Measurements from ENCODE around the gene RAMP3.
"Not testable (repeated sequence)": the region's sequence is repeated elsewhere in the genome, so short reads cannot be mapped to it uniquely, and the experiment has no call there.

RAMP3 gene

GRCh38 chr7:45197461-45197860 is 39.9 kb downstream of the RAMP3 start:
- Histone ChIP-seq H3K4me3 (ENCODE audit: low read depth, low read length) (no peak overlapping the region), H3K4me1 (ENCODE audit: control insufficient read depth, insufficient read depth, low read length, unreplicated experiment) (no peaks in the 10 kb centered on the region), H3K79me2 (ENCODE audit: control insufficient read depth, insufficient read depth, low read length, unreplicated experiment) (no peaks in the 10 kb centered on the region), H3K36me3 (ENCODE audit: insufficient read depth, low read length) (no peaks in the 10 kb centered on the region), H3K27me3 (ENCODE audit: insufficient read depth, low read length) (peaks cover 47% of the 10 kb centered on the region), H3K27ac (ENCODE audit: low read depth, low read length) (no peak overlapping the region), H2AFZ (ENCODE audit: low read length, unreplicated experiment) (no peak overlapping the region)

GRCh38 chr7:45198986-45199385 is 41.4 kb downstream of the RAMP3 start:
- no peak overlapping the region for H3K4me3 ChIP-seq (ENCODE audit: low read depth, low read length)
- no peaks in the 10 kb centered on the region for H3K79me2 ChIP-seq (ENCODE audit: control insufficient read depth, insufficient read depth, low read length, unreplicated experiment)
- H2AFZ ChIP-seq (ENCODE audit: low read length, unreplicated experiment), result no peak overlapping the region
- H3K27me3 ChIP-seq (ENCODE audit: insufficient read depth, low read length), result peaks cover 33% of the 10 kb centered on the region
- H3K36me3 ChIP-seq (ENCODE audit: insufficient read depth, low read length), result no peaks in the 10 kb centered on the region
- no peaks in the 10 kb centered on the region for H3K4me1 ChIP-seq (ENCODE audit: control insufficient read depth, insufficient read depth, low read length, unreplicated experiment)
- H3K27ac ChIP-seq (ENCODE audit: low read depth, low read length), result no peak overlapping the region

- Histone ChIP-seq H2AFZ (ENCODE audit: low read length, unreplicated experiment) (no peak overlapping the region), H3K79me2 (ENCODE audit: control insufficient read depth, insufficient read depth, low read length, unreplicated experiment) (no peaks in the 10 kb centered on the region), H3K27me3 (ENCODE audit: insufficient read depth, low read length) (peaks cover 27% of the 10 kb centered on the region; the same call in 1 of the 2 replicates), H3K36me3 (ENCODE audit: insufficient read depth, low read length) (no peaks in the 10 kb centered on the region), H3K4me1 (ENCODE audit: control insufficient read depth, insufficient read depth, low read length, unreplicated experiment) (no peaks in the 10 kb centered on the region), H3K27ac (ENCODE audit: low read depth, low read length) (no peak overlapping the region), H3K4me3 (ENCODE audit: low read depth, low read length) (no peak overlapping the region)
These were observed 41.9 kb downstream of the RAMP3 start for GRCh38 chr7:45199506-45199905.

- H3K27me3 ChIP-seq (ENCODE audit: insufficient read depth, low read length), result peaks cover 21% of the 10 kb centered on the region
- no peak overlapping the region for H3K27ac ChIP-seq (ENCODE audit: low read depth, low read length)
- no peaks in the 10 kb centered on the region for H3K79me2 ChIP-seq (ENCODE audit: control insufficient read depth, insufficient read depth, low read length, unreplicated experiment)
- no peak overlapping the region for H2AFZ ChIP-seq (ENCODE audit: low read length, unreplicated experiment)
- H3K4me3 ChIP-seq (ENCODE audit: low read depth, low read length), result no peak overlapping the region
- H3K4me1 ChIP-seq (ENCODE audit: control insufficient read depth, insufficient read depth, low read length, unreplicated experiment), result no peaks in the 10 kb centered on the region
- no peaks in the 10 kb centered on the region for H3K36me3 ChIP-seq (ENCODE audit: insufficient read depth, low read length)
These were observed 45.0 kb downstream of the RAMP3 start for GRCh38 chr7:45202625-45203024.

GRCh38 chr7:45203036-45203435 is 45.4 kb downstream of the RAMP3 start:
- H3K79me2 ChIP-seq (ENCODE audit: control insufficient read depth, insufficient read depth, low read length, unreplicated experiment), result no peaks in the 10 kb centered on the region
- no peaks in the 10 kb centered on the region for H3K36me3 ChIP-seq (ENCODE audit: insufficient read depth, low read length)
- peaks cover 24% of the 10 kb centered on the region for H3K27me3 ChIP-seq (ENCODE audit: insufficient read depth, low read length)
- H3K27ac ChIP-seq (ENCODE audit: low read depth, low read length), result no peak overlapping the region
- H3K4me1 ChIP-seq (ENCODE audit: control insufficient read depth, insufficient read depth, low read length, unreplicated experiment), result no peaks in the 10 kb centered on the region
- H3K4me3 ChIP-seq (ENCODE audit: low read depth, low read length), result no peak overlapping the region
- no peak overlapping the region for H2AFZ ChIP-seq (ENCODE audit: low read length, unreplicated experiment)

- H3K4me3 ChIP-seq (ENCODE audit: low read depth, low read length), result no peak overlapping the region
- H3K27ac ChIP-seq (ENCODE audit: low read depth, low read length), result no peak overlapping the region
- H2AFZ ChIP-seq (ENCODE audit: low read length, unreplicated experiment), result peak overlapping the region; percentile 82
- no peaks in the 10 kb centered on the region for H3K4me1 ChIP-seq (ENCODE audit: control insufficient read depth, insufficient read depth, low read length, unreplicated experiment)
- no peaks in the 10 kb centered on the region for H3K36me3 ChIP-seq (ENCODE audit: insufficient read depth, low read length)
- no peaks in the 10 kb centered on the region for H3K79me2 ChIP-seq (ENCODE audit: control insufficient read depth, insufficient read depth, low read length, unreplicated experiment)
- H3K27me3 ChIP-seq (ENCODE audit: insufficient read depth, low read length), result peaks cover 28% of the 10 kb centered on the region
These were observed 45.9 kb downstream of the RAMP3 start for GRCh38 chr7:45203459-45203858.

GRCh38 chr7:45203936-45204445 is 46.4 kb downstream of the RAMP3 start:
- Histone ChIP-seq H3K79me2 (ENCODE audit: control insufficient read depth, insufficient read depth, low read length, unreplicated experiment) (no peaks in the 10 kb centered on the region), H3K36me3 (ENCODE audit: insufficient read depth, low read length) (no peaks in the 10 kb centered on the region), H2AFZ (ENCODE audit: low read length, unreplicated experiment) (peak overlapping the region; percentile 82), H3K4me1 (ENCODE audit: control insufficient read depth, insufficient read depth, low read length, unreplicated experiment) (no peaks in the 10 kb centered on the region), H3K27me3 (ENCODE audit: insufficient read depth, low read length) (peaks cover 33% of the 10 kb centered on the region), H3K27ac (ENCODE audit: low read depth, low read length) (no peak overlapping the region), H3K4me3 (ENCODE audit: low read depth, low read length) (peak overlapping the region; percentile 65)

- H2AFZ ChIP-seq (ENCODE audit: low read length, unreplicated experiment); H3K4me1 ChIP-seq (ENCODE audit: control insufficient read depth, insufficient read depth, low read length, unreplicated experiment); H3K36me3 ChIP-seq (ENCODE audit: insufficient read depth, low read length); H3K27ac ChIP-seq (ENCODE audit: low read depth, low read length); H3K4me3 ChIP-seq (ENCODE audit: low read depth, low read length); H3K79me2 ChIP-seq (ENCODE audit: control insufficient read depth, insufficient read depth, low read length, unreplicated experiment): not testable (repeated sequence)
- peaks cover 49% of the 10 kb centered on the region for H3K27me3 ChIP-seq (ENCODE audit: insufficient read depth, low read length)
These were observed 48.7 kb downstream of the RAMP3 start for GRCh38 chr7:45206266-45206665.

- H3K4me3 ChIP-seq (ENCODE audit: low read depth, low read length); H3K27ac ChIP-seq (ENCODE audit: low read depth, low read length); H3K4me1 ChIP-seq (ENCODE audit: control insufficient read depth, insufficient read depth, low read length, unreplicated experiment); H3K79me2 ChIP-seq (ENCODE audit: control insufficient read depth, insufficient read depth, low read length, unreplicated experiment); H3K36me3 ChIP-seq (ENCODE audit: insufficient read depth, low read length); H2AFZ ChIP-seq (ENCODE audit: low read length, unreplicated experiment): not testable (repeated sequence)
- peaks cover 83% of the 10 kb centered on the region for H3K27me3 ChIP-seq (ENCODE audit: insufficient read depth, low read length)
These were observed 52.3 kb downstream of the RAMP3 start for GRCh38 chr7:45209909-45210308.

- Histone ChIP-seq H3K4me3 (ENCODE audit: low read depth, low read length) (no peak overlapping the region), H3K27ac (ENCODE audit: low read depth, low read length) (no peak overlapping the region), H2AFZ (ENCODE audit: low read length, unreplicated experiment) (no peak overlapping the region), H3K79me2 (ENCODE audit: control insufficient read depth, insufficient read depth, low read length, unreplicated experiment) (no peaks in the 10 kb centered on the region), H3K4me1 (ENCODE audit: control insufficient read depth, insufficient read depth, low read length, unreplicated experiment) (no peaks in the 10 kb centered on the region), H3K27me3 (ENCODE audit: insufficient read depth, low read length) (peaks cover 95% of the 10 kb centered on the region), H3K36me3 (ENCODE audit: insufficient read depth, low read length) (no peaks in the 10 kb centered on the region)
These were observed 53.5 kb downstream of the RAMP3 start for GRCh38 chr7:45211066-45211465.

- Histone ChIP-seq H2AFZ (ENCODE audit: low read length, unreplicated experiment) (no peak overlapping the region), H3K27me3 (ENCODE audit: insufficient read depth, low read length) (peaks cover 96% of the 10 kb centered on the region), H3K4me3 (ENCODE audit: low read depth, low read length) (no peak overlapping the region), H3K79me2 (ENCODE audit: control insufficient read depth, insufficient read depth, low read length, unreplicated experiment) (no peaks in the 10 kb centered on the region), H3K27ac (ENCODE audit: low read depth, low read length) (no peak overlapping the region), H3K4me1 (ENCODE audit: control insufficient read depth, insufficient read depth, low read length, unreplicated experiment) (no peaks in the 10 kb centered on the region), H3K36me3 (ENCODE audit: insufficient read depth, low read length) (no peaks in the 10 kb centered on the region)
These were observed 54.4 kb downstream of the RAMP3 start for GRCh38 chr7:45211958-45212357.

All from ACC112 (cell line).